ENCODE measurements around the gene CBX3. TPM values are rescaled to one million over a fixed set of nuclear protein-coding genes. Genes with fewer than 3 reads are reported as not detected.

Gene CBX3
- total and polyA plus RNA-seq, 2 experiments from 2014 or later: 236 to 249 TPM

DNA sequence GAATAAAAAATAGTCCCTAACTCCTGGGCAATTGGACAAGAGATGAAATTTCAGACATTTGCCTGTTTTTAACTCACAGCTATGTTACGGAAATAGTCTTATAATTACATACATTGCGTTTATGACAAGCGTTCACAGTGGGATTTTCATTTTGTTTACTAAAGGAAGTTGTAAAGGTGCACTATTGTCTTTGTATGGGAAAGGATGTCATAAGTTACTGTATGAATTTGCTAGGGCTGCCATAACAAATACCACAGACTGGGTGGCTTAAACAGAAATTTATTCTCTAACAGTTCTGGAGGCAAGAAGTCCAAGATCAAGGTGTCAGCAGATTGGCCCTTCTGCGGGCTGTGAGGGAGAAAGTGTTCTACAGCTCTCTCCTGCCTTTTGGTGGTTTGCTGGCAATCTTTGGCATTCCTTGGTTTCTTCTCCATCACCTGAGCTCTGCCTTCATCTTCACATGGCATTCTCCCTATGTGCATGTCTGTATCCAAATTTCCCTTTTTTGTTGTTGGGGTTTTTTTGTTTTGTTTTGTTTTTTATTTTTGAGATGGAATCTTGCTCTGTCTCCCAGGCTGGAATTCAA lies 43.9 kb upstream of the CBX3 start:
- Histone ChIP-seq H2AFZ (no peak overlapping the region), H3F3A (replicated peaks; ENCODE audit: low read depth) (peaks cover 10% of the 10 kb centered on the region; the same call in 1 of the 2 replicates), H4K20me1 (replicated peaks; ENCODE audit: insufficient read depth) (peaks cover 50% of the 10 kb centered on the region), H3K9me2 (ENCODE audit: insufficient read depth) (no peaks in the 10 kb centered on the region), H3K79me2 (replicated peaks; ENCODE audit: insufficient read depth) (peaks cover 93% of the 10 kb centered on the region), H3K27ac (ENCODE audit: low read depth) (no peak overlapping the region), H3K4me1 (ENCODE audit: insufficient read depth) (peaks cover 75% of the 10 kb centered on the region), H3K4me3 (peak overlapping the region; percentile 11; the same call in 1 of the 2 replicates), H3K4me2 (peak overlapping the region; percentile 76), H3K27me3 (ENCODE audit: insufficient read depth) (no peaks in the 10 kb centered on the region), H3K36me3 (ENCODE audit: insufficient read depth) (no peaks in the 10 kb centered on the region)
- TF ChIP-seq ZNF331 (CRISPR knock-in tag; IDR thresholded peaks at IDR 0.05; ENCODE audit: low read depth) (no peak), POLR2AphosphoS5 (IDR thresholded peaks at IDR 0.05; ENCODE audit: low read depth) (no peak), JUNB (IDR thresholded peaks at IDR 0.05; ENCODE audit: unreplicated experiment) (no peak)
- TF ChIP-seq, protein P1, sequence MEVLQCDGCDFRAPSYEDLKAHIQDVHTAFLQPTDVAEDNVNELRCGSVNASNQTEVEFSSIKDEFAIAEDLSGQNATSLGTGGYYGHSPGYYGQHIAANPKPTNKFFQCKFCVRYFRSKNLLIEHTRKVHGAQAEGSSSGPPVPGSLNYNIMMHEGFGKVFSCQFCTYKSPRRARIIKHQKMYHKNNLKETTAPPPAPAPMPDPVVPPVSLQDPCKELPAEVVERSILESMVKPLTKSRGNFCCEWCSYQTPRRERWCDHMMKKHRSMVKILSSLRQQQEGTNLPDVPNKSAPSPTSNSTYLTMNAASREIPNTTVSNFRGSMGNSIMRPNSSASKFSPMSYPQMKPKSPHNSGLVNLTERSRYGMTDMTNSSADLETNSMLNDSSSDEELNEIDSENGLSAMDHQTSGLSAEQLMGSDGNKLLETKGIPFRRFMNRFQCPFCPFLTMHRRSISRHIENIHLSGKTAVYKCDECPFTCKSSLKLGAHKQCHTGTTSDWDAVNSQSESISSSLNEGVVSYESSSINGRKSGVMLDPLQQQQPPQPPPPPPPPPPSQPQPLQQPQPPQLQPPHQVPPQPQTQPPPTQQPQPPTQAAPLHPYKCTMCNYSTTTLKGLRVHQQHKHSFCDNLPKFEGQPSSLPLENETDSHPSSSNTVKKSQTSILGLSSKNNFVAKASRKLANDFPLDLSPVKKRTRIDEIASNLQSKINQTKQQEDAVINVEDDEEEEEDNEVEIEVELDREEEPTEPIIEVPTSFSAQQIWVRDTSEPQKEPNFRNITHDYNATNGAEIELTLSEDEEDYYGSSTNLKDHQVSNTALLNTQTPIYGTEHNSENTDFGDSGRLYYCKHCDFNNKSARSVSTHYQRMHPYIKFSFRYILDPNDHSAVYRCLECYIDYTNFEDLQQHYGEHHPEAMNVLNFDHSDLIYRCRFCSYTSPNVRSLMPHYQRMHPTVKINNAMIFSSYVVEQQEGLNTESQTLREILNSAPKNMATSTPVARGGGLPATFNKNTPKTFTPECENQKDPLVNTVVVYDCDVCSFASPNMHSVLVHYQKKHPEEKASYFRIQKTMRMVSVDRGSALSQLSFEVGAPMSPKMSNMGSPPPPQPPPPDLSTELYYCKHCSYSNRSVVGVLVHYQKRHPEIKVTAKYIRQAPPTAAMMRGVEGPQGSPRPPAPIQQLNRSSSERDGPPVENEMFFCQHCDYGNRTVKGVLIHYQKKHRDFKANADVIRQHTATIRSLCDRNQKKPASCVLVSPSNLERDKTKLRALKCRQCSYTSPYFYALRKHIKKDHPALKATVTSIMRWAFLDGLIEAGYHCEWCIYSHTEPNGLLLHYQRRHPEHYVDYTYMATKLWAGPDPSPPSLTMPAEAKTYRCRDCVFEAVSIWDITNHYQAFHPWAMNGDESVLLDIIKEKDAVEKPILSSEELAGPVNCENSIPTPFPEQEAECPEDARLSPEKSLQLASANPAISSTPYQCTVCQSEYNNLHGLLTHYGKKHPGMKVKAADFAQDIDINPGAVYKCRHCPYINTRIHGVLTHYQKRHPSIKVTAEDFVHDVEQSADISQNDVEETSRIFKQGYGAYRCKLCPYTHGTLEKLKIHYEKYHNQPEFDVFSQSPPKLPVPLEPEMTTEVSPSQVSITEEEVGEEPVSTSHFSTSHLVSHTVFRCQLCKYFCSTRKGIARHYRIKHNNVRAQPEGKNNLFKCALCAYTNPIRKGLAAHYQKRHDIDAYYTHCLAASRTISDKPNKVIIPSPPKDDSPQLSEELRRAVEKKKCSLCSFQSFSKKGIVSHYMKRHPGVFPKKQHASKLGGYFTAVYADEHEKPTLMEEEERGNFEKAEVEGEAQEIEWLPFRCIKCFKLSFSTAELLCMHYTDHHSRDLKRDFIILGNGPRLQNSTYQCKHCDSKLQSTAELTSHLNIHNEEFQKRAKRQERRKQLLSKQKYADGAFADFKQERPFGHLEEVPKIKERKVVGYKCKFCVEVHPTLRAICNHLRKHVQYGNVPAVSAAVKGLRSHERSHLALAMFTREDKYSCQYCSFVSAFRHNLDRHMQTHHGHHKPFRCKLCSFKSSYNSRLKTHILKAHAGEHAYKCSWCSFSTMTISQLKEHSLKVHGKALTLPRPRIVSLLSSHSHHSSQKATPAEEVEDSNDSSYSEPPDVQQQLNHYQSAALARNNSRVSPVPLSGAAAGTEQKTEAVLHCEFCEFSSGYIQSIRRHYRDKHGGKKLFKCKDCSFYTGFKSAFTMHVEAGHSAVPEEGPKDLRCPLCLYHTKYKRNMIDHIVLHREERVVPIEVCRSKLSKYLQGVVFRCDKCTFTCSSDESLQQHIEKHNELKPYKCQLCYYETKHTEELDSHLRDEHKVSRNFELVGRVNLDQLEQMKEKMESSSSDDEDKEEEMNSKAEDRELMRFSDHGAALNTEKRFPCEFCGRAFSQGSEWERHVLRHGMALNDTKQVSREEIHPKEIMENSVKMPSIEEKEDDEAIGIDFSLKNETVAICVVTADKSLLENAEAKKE (CRISPR knock-in tag; IDR thresholded peaks at IDR 0.05): no peak
- H3K36me3 Mint-ChIP-seq (ENCODE audit: low read depth): peaks cover 74% of the 10 kb centered on the region
- ATAC-seq (no peak), DNase-seq (ENCODE audit: low spot score) (no peak)
- no peak overlapping the region for H3K27ac Mint-ChIP-seq
- peaks cover 3% of the 10 kb centered on the region; the same call in 1 of the 3 replicates for H3K9me3 Mint-ChIP-seq
- H3K27me3 Mint-ChIP-seq (ENCODE audit: insufficient read depth, low read depth, poor library complexity): peaks cover 21% of the 10 kb centered on the region
- peaks cover 71% of the 10 kb centered on the region for H3K4me1 Mint-ChIP-seq
- H3K4me3 Mint-ChIP-seq: peak overlapping the region; percentile 35; the same call in 1 of the 3 replicates

DNA sequence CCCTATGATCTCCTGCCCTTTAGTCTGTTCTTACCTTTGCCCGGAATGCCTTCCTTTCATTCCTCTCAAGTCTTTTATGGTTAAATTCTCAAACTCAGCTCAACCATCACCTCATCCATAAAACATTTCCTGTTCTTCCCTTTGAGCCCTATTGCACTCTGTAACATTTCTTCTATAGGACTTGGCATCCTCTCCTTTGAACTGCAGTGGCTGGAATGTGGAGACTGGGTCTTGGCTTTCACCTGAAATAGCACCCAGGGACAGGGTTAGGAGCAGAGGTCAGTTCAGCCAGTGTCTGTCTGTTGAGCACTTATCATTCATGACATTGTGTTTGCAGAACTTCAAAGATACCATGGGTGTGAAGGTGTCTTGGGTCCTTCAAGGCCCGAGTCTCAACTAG lies 42.3 kb upstream of the CBX3 start:
- Histone ChIP-seq H3K27ac (ENCODE audit: low read depth) (no peak overlapping the region), H3K4me3 (no peak overlapping the region), H3K4me1 (ENCODE audit: insufficient read depth) (peaks cover 74% of the 10 kb centered on the region), H2AFZ (no peak overlapping the region), H3K36me3 (ENCODE audit: insufficient read depth) (no peaks in the 10 kb centered on the region), H3K9me2 (ENCODE audit: insufficient read depth) (no peaks in the 10 kb centered on the region), H4K20me1 (replicated peaks; ENCODE audit: insufficient read depth) (peaks cover 62% of the 10 kb centered on the region), H3K79me2 (replicated peaks; ENCODE audit: insufficient read depth) (peaks cover 100% of the 10 kb centered on the region), H3K4me2 (peak overlapping the region; percentile 76), H3F3A (replicated peaks; ENCODE audit: low read depth) (0 out of 2 replicates have a peak, but pooled peaks cover 2% of the 10 kb centered on the region), H3K27me3 (ENCODE audit: insufficient read depth) (no peaks in the 10 kb centered on the region)
- peak; percentile 16 for ATAC-seq
- Mint-ChIP-seq H3K27ac (peak overlapping the region; percentile 40), H3K27me3 (ENCODE audit: insufficient read depth, low read depth, poor library complexity) (peaks cover 15% of the 10 kb centered on the region), H3K4me1 (peaks cover 68% of the 10 kb centered on the region), H3K9me3 (peaks cover 12% of the 10 kb centered on the region; the same call in 2 of the 3 replicates), H3K36me3 (ENCODE audit: low read depth) (peaks cover 78% of the 10 kb centered on the region), H3K4me3 (peak overlapping the region; percentile 35; the same call in 2 of the 3 replicates)
- DNase-seq (ENCODE audit: low spot score): peak; percentile 42
- no peak for TF ChIP-seq NANOG (IDR thresholded peaks at IDR 0.05; ENCODE audit: borderline replicate concordance)
- TF ChIP-seq STAT1 (IDR thresholded peaks at IDR 0.05; ENCODE audit: unreplicated experiment): no peak
- no peak for TF ChIP-seq ZNF331 (CRISPR knock-in tag; IDR thresholded peaks at IDR 0.05; ENCODE audit: low read depth)
- no peak for TF ChIP-seq POLR2AphosphoS5 (IDR thresholded peaks at IDR 0.05; ENCODE audit: low read depth)

Data from GM23338 (cell line).